Lower leg skin (tissue), 3 donors: ENCODE data around the gene NOTCH4.

Experiments
- POLR2A ChIP-seq, 2 donors: fragments of 450-650 bp; IDR thresholded peaks; one replicate each; pipeline ENCODE4 v1.6.1; 2016 to 2017; ENCODE audit warnings: antibody characterized with exemption in 2 of 2, mild to moderate bottlenecking in 1 of 2, moderate library complexity in 1 of 2
- TF ChIP-seq, protein P1 (sequence below), 3 donors: fragments of 450-650 bp; IDR thresholded peaks; one replicate each; pipeline ENCODE4 v1.5.1; 2016; ENCODE audit warnings: antibody characterized with exemption in 3 of 3, mild to moderate bottlenecking in 3 of 3, moderate library complexity in 2 of 3

DNA sequence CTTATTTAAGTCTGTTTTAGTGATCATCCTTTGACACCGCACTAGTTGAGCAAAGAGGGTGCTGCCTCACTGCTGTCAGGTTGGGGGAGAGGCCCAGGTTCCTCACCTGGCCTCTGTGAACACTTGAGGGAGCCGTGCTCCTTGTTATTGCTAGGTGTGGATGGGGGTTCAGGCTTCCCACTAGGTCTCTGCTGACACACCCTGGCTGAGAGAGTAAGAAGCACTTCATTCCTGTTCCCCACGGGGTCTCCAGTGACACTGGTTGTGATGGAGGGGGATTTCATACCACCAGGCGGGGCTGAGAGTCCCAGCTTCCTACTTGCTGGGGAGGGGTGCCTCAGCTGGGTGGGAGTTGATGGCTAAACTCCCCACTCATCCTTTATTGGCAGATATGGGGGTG lies 11.1 kb upstream of the NOTCH4 start:
- TF ChIP-seq, protein P1, sequence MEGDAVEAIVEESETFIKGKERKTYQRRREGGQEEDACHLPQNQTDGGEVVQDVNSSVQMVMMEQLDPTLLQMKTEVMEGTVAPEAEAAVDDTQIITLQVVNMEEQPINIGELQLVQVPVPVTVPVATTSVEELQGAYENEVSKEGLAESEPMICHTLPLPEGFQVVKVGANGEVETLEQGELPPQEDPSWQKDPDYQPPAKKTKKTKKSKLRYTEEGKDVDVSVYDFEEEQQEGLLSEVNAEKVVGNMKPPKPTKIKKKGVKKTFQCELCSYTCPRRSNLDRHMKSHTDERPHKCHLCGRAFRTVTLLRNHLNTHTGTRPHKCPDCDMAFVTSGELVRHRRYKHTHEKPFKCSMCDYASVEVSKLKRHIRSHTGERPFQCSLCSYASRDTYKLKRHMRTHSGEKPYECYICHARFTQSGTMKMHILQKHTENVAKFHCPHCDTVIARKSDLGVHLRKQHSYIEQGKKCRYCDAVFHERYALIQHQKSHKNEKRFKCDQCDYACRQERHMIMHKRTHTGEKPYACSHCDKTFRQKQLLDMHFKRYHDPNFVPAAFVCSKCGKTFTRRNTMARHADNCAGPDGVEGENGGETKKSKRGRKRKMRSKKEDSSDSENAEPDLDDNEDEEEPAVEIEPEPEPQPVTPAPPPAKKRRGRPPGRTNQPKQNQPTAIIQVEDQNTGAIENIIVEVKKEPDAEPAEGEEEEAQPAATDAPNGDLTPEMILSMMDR (IDR thresholded peaks at IDR 0.05), result no peak
- no peak for TF ChIP-seq POLR2A (IDR thresholded peaks at IDR 0.05)
